Endodermal cell (in vitro differentiated cells): ENCODE results near the gene ABHD8. TPM values are rescaled to one million over a fixed set of nuclear protein-coding genes. Genes with fewer than 3 reads are reported as not detected.

ENCODE experiments used
- DNase-seq: peaks from one replicate; pipeline ENCODE4 v3.0.0-alpha.2; 2017
- H3K27ac ChIP-seq: 2 replicates; pipeline ENCODE4 v1.5.1; 2013; ENCODE audit warnings: mild to moderate bottlenecking, low read depth, low read length, moderate library complexity
- H3K27me3 ChIP-seq: 2 replicates; pipeline ENCODE4 v1.6.1; 2013; ENCODE audit warnings: mild to moderate bottlenecking, low read length, moderate library complexity; ENCODE audit not compliant: insufficient read depth, control insufficient read depth, poor library complexity, severe bottlenecking
- H3K36me3 ChIP-seq: 2 replicates; pipeline ENCODE4 v1.7.0; 2013; ENCODE audit warnings: mild to moderate bottlenecking, low read length, moderate library complexity; ENCODE audit not compliant: control insufficient read depth, insufficient read depth
- H3K4me1 ChIP-seq: one replicate; pipeline ENCODE4 v1.7.0; 2013; ENCODE audit warnings: low read length; ENCODE audit not compliant: control insufficient read depth, insufficient read depth
- H3K4me3 ChIP-seq: 2 replicates; pipeline ENCODE4 v1.5.1; 2013; ENCODE audit warnings: mild to moderate bottlenecking, low read length, moderate library complexity
- H3K9ac ChIP-seq: 2 replicates; pipeline ENCODE4 v1.6.1; 2013; ENCODE audit warnings: mild to moderate bottlenecking, low read length, moderate library complexity; ENCODE audit not compliant: poor library complexity, severe bottlenecking; ENCODE audit errors: extremely low read depth
- H3K9me3 ChIP-seq: 2 replicates; pipeline ENCODE4 v1.6.1; 2013; ENCODE audit warnings: mild to moderate bottlenecking, low read length, moderate library complexity; ENCODE audit not compliant: control insufficient read depth
- H3K27ac Mint-ChIP-seq: 2 replicates; pipeline ENCODE4 v1.8.0; 2020; ENCODE audit warnings: mixed read lengths
- H3K27me3 Mint-ChIP-seq: 2 replicates; pipeline ENCODE4 v1.8.0; 2021; ENCODE audit warnings: mild to moderate bottlenecking, mixed read lengths; ENCODE audit not compliant: insufficient read depth
- H3K36me3 Mint-ChIP-seq: 2 replicates; pipeline ENCODE4 v1.8.0; 2020; ENCODE audit warnings: low read depth, mixed read lengths
- H3K4me1 Mint-ChIP-seq: 2 replicates; pipeline ENCODE4 v1.8.0; 2020; ENCODE audit warnings: mixed read lengths
- H3K4me3 Mint-ChIP-seq: 2 replicates; pipeline ENCODE4 v1.8.0; 2020; ENCODE audit warnings: mild to moderate bottlenecking, moderate library complexity, mixed read lengths
- H3K9me3 Mint-ChIP-seq: 2 replicates; pipeline ENCODE4 v1.8.0; 2020; ENCODE audit warnings: mild to moderate bottlenecking, mixed read lengths
- CTCF ChIP-seq: fragments of 200-600 bp; sonication (generic); conservative IDR thresholded peaks from 2 replicates; pipeline ENCODE4 v1.5.0; 2021; ENCODE audit warnings: antibody characterized with exemption, mild to moderate bottlenecking
- WGBS, 2 experiments: methylation state at CpG; one replicate each; pipeline versions ENCODE4 v1.1.5 to v1.1.7; 2013; ENCODE audit warnings: missing lambda C conversion rate in 2 of 2, mixed read lengths in 1 of 2; ENCODE audit not compliant: insufficient coverage in 1 of 2, insufficient read length in 1 of 2; 5-methylcytosine and 5-hydroxymethylcytosine counted together
- total RNA-seq, 2 donors: library from RNA; stranded (reverse); fragmentation: NEBNext Ultra II Directional in 1 of 2; extraction: Animal tissue kit (Norgen Biotek cat#: 25700) in 1 of 2; gene quantifications; 2 replicates in 1 of 2; 3 replicates in 1 of 2; pipeline ENCODE4 v1.2.1, GENCODE V29; 2021

ABHD8 gene
- total RNA-seq, 2 donors from 2014 or later = 11.6 to 21.1 TPM

GRCh38 chr19:17266026-17266425, 37.2 kb downstream of the ABHD8 start:
- no peaks in the 10 kb centered on the region for H3K9me3 Mint-ChIP-seq
- H3K27ac Mint-ChIP-seq = no peak overlapping the region
- H3K4me3 Mint-ChIP-seq = no peak overlapping the region
- H3K27me3 ChIP-seq = no peaks in the 10 kb centered on the region
- no peak overlapping the region for H3K4me3 ChIP-seq
- H3K36me3 ChIP-seq = peaks cover 15% of the 10 kb centered on the region
- H3K4me1 Mint-ChIP-seq = peaks cover 7% of the 10 kb centered on the region
- H3K36me3 Mint-ChIP-seq = peaks cover 12% of the 10 kb centered on the region
- H3K27ac ChIP-seq = no peak overlapping the region
- H3K4me1 ChIP-seq = no peaks in the 10 kb centered on the region
- H3K9me3 ChIP-seq = no peaks in the 10 kb centered on the region
- H3K27me3 Mint-ChIP-seq = no peaks in the 10 kb centered on the region
- TF ChIP-seq CTCF = no peak
- DNase-seq = no peak
- 91 to 92% methylated on average over 6 to 7 of the region's 7 CpGs for WGBS, 2 experiments
- no peak overlapping the region for H3K9ac ChIP-seq

GRCh38 chr19:17264641-17264979, 38.6 kb downstream of the ABHD8 start, which contains the start of gene USHBP1:
USHBP1 (minus strand) TSS chr19:17264745; CDS start chr19:17264299, 446 bp downstream.
- Histone ChIP-seq H3K36me3 (peaks cover 5% of the 10 kb centered on the region), H3K9ac (no peak within 1 kb of the TSS), H3K27me3 (no peaks in the 10 kb centered on the region), H3K4me3 (no peak within 1 kb of the TSS), H3K27ac (no peak within 1 kb of the TSS), H3K4me1 (no peaks in the 10 kb centered on the region), H3K9me3 (no peaks in the 10 kb centered on the region)
- Mint-ChIP-seq H3K4me3 (peak within 1 kb of the TSS; percentile 18), H3K27me3 (no peaks in the 10 kb centered on the region), H3K36me3 (peaks cover 4% of the 10 kb centered on the region), H3K4me1 (peaks cover 7% of the 10 kb centered on the region), H3K27ac (peak within 1 kb of the TSS; percentile 85), H3K9me3 (no peaks in the 10 kb centered on the region)
- no peak for TF ChIP-seq CTCF
- peak; percentile 85 for DNase-seq
- WGBS, 2 experiments = 53 to 67% methylated on average over 3 to 5 of the region's 5 CpGs

- Mint-ChIP-seq H3K27ac (peak overlapping the region; percentile 85), H3K4me3 (peak overlapping the region; percentile 18), H3K36me3 (peaks cover 2% of the 10 kb centered on the region), H3K9me3 (no peaks in the 10 kb centered on the region), H3K4me1 (peaks cover 7% of the 10 kb centered on the region), H3K27me3 (no peaks in the 10 kb centered on the region)
- H3K9ac ChIP-seq = no peak overlapping the region
- H3K36me3 ChIP-seq = peaks cover 4% of the 10 kb centered on the region
- DNase-seq = no peak
- no peaks in the 10 kb centered on the region for H3K9me3 ChIP-seq
- no peak for TF ChIP-seq CTCF
- no peak overlapping the region for H3K4me3 ChIP-seq
- H3K4me1 ChIP-seq = no peaks in the 10 kb centered on the region
- WGBS, 2 experiments = 85 to 93% methylated on average over 13 to 23 of the region's 23 CpGs
- H3K27me3 ChIP-seq = no peaks in the 10 kb centered on the region
- no peak overlapping the region for H3K27ac ChIP-seq
These were observed 39.2 kb downstream of the ABHD8 start for GRCh38 chr19:17263712-17264640.
